IPS-NIHi7 (cell line): ENCODE results near the gene MAJIN.
A peak's percentile ranks its signal among the peaks of the same experiment; 100 is the strongest.
"Not testable (repeated sequence)": the region's sequence is repeated elsewhere in the genome, so short reads cannot be mapped to it uniquely, and the experiment has no call there.

Experiments used
- DNase-seq: peaks from one replicate; pipeline ENCODE4 v3.0.0; 2012; ENCODE audit warnings: mixed read lengths; ENCODE audit errors: extremely low spot score

Gene MAJIN

DNA sequence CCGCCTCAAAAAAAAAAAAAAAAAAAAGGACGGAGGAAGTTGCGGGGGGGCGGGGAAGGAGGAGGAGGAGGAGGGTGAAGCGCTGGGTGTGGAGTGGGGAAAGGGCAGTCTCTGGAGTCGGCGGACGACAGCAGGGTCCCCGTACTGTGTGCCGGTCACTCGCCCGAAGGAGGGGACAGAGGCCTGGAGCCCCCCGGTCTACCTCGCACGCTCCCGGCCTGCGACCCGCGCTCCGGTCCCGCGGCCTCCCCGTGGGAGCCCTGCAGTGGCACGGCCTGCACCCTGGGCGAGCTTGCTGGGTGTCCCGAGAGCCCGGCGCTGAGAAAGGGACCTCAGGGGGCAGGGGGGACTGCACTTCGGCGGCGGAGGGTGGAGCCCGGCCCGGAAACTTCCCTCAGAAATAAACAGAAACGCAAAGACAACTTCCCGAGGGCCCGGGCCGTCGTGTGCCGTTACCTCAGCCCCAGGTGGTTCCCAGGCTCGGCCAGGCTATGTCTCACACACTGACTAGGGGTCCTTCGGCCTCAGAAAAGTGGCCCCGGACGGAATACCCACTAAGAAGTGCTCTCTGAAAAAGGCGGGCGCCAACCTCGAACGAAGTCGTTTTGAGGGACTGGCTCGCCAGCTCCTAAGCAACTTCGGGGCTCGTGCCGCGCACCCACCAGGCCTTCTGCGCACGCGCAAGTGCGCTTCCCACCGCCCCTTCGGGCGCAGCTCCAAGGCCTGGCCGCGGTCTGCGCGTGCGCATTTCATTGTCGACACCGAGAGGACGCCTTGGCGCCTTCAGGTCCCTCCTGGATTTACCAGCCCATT is at the start of gene MAJIN:
Gene MAJIN, minus strand, starts transcription at position 688 of the 813 bp plus-strand sequence. CDS start 12,703 bp downstream, outside the sequence.
- peak; percentile 86 for DNase-seq

DNA sequence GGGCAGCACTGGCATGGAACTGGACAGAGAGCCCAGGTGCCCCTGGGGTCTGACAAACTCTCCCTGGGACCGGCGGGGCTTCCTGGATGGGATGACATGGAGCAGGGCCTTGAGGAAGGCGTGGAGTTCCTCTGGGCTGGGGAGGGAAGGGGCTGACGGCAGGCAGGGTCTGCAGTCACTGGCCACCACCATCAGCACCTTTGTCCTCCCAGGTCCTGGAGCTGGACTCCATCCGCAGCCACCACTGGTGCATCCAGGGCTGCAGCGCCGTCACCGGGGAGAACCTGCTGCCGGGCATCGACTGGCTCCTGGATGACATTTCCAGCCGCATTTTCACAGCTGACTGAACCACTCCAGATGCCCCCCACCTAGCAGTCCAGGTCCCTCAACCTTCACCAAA is 49.6 kb upstream of the MAJIN start:
- DNase-seq, result no peak

DNA sequence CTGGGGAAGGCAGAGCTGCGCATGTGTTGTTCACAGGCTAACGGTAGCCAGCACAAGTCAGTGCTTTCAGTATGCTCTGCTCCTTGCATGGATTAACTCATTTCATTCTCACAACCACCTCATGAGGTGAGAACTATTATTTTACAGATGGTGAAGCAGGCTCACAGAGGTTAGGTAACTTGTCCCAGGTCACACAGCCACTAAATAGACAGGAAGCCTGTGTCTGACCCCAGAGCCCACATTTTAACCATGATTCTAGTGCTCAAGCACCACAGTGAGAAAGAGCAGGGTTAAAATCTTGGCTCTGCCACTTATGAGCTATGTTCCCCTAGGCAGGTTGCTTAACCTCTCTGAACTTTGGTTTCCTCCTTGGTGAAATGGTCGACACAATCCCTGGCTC is 49.1 kb upstream of the MAJIN start:
- DNase-seq, result no peak

DNA sequence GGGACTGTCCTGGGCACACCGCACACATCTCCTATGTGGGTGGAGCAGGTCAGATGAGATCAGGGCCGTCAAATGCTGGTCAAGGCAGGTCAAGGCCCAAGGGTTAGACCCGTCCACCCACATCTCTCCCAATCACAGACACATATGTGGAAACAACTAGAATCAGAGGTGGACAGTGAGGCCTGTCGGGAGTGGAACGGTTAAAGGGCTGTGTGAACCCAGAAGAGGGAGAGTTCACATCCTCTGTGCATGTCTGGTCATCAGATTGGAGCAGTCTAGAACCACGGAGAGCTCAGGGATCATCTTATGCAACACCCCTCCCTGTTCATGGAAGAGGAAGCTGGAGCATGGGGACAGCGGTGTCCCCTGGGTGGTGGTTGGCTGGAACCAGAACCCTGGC is 47.9 kb upstream of the MAJIN start:
- no peak for DNase-seq

DNA sequence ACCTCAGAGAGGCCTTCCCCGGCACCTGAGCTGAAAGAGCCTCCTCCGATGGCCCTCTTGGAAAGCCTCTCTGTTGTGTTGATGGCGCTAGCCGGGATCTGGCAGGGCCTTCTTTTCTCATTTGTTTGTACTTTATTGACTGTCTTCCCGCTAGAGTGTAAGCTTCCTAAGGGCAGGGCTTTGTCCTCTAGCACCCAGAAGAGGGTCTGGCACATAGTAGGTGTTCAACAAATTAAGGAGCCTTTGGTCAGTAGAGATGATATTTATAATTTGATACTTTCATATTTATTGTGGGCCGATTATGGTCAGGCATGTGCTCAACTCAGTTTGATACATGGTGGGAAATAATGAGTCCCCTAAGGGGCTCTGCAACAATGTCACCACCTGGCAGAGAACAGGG is 46.0 kb upstream of the MAJIN start:
- DNase-seq, result no peak

DNA sequence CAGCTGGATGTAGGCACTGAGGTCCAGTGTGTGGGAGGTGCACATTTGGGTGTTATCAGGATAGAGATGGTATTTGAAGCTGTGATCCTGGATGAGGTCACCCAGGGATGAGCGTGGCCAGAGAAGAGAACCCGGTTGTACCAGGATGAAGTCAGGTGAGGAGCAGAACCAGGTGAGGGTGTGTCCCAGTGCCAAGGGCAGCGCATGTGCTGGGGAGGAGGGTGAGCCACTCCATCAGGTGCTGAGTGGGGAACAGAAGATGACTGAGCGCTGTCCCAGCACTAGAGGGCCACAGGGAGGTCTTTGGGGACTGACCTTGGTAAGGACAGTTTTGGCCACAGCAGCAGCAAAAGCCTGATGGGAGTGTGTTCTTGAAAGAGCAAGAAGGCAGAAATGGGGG is 44.8 kb upstream of the MAJIN start:
- DNase-seq, result no peak

GRCh38 chr11:65014726-65015227 is 42.9 kb upstream of the MAJIN start:
- DNase-seq, result no peak

- peak; percentile 96 for DNase-seq
Measured at GRCh38 chr11:65013888-65014725, 42.2 kb upstream of the MAJIN start, which contains the start of gene ARL2. Gene ARL2, plus strand, starts transcription at chr11:65014160. Its CDS starts 48 bp downstream, at chr11:65014208.

GRCh38 chr11:65013130-65013887 is 41.4 kb upstream of the MAJIN start:
- DNase-seq, result peak; percentile 96

GRCh38 chr11:65008873-65009272 is 37.0 kb upstream of the MAJIN start:
- no peak for DNase-seq

GRCh38 chr11:65008016-65008415 is 36.1 kb upstream of the MAJIN start:
- no peak for DNase-seq

DNA sequence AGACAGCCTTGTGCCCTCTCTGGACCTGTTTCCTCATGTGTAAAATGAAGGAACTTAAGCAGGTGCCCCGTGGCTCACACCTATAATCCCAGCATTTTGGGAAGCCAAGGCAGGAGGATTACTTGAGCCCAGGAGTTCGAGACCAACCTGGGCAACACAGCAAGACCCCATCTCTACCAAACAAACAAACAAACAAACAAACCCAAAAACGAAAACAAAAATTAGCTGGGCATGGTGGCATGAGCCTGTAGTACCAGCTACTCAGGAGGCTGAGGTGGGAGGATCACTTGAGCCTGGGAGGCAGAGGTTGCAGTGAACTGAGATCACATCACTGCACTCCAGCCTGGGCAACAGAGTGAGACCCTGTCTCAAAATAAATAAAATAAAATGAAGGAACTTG is 32.1 kb upstream of the MAJIN start:
- DNase-seq, result not testable (repeated sequence)

DNA sequence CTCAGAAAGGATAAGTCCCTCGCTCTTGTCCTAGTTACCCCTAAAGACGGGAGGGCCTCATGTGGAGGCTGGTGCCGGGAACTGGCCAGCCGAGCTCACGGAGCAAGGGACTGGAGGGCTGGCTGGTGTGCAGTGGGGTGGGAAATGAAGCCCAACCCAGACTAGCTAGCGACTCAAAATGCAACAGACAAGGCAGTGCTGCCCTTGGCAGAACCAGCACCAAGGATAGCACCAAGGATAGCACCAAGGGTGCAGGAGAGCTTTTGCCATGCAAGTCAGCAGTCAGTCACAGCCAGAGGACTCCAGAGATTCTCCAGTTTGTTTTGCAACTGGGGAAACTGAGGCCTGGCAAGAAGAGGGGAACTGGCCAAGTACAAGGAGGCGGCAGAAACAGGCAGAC is 31.4 kb upstream of the MAJIN start:
- DNase-seq, result peak; percentile 68

DNA sequence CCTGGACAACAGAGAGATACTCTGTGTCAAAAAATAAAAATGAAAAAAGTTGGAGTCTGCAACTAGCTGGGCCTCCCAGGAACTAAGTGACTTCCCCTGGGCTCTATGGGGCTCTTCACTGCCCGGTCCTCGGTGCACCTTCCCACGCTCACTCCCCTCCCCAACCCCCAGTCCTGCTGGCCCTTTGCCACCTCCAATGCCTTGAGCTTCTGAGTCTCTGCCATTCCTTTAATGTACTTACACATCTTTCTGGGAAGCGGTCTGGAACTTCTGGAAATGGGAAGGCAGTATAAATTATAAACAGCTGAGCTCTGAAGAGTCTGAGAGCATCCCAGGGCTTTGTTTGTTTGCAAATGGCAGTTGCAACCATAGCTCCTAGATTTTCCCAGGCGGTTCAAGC is 30.8 kb upstream of the MAJIN start:
- no peak for DNase-seq

DNA sequence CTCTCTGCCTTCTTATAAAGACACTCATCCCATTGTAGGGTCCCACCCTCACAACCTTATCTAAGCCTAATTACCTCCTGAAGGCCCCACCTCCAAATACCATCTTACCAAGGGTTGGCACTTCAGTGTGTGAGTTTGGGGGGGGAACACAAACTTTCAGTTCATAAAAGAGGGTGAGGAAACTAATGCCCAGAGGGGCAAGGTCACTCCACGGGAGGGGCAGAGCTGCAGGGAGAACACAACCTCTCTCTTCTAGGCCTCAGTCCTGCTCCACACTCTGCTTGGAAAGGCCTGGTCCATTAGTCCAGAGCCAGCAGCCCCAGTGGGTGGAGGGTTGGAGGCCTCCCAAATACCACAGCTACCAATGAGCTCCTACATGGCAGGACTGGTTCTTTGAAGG is 27.6 kb upstream of the MAJIN start:
- DNase-seq, result no peak

- DNase-seq, result no peak
Measured at GRCh38 chr11:64998690-64999431, 27.0 kb upstream of the MAJIN start.

DNA sequence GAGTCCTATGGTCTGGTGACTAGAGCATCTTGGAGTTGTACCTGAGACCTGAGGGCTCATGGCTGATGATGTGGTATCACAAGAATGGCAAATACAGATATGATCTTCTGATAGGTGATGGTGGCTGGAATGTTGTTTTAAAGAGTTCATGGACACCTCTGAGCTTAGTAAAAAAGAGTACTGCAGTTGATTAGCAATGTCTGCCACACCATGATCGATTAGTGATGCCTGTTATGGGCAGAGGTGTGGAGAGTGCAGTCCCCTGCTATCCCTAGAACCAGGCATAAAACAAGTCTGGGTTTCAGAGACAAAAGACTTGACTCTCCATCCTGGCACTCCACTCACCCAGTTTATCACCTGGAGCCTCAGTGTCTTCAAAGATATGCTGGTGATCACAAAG is 26.2 kb upstream of the MAJIN start:
- DNase-seq, result no peak

DNA sequence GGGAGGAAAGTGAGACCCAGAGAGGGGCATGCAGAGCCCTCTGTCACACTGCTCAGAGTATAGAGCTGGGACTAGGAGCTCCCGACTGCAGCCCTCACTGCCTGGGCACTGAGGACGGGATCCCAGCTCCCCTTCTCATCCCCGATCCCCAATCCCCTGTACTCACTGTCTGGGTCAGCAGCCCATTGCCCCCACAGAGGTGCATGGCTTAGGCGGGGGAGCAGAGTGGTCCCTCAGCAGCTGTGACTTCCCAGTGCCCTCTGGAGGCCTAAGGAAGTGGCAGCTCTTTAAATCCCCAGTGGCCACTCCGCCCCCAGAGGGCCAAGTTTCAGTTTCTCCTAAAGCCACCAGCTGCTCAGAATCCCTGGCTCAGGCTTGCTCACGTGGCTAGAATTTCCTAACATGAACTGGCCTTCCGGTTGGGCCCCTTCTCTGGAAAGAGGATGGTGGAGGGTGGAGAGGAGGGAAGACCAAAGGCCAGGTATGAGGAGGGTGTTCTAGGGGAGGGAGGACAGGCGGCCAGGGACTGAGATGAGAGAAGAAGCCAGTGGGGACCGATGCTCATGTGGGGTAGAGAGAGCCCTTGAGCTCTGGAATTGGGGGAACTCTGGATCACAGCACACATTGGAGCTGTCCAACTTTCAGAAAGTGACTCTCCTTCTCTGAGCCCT is 24.9 kb upstream of the MAJIN start, which contains the start of gene BATF2:
Gene BATF2, minus strand, starts transcription at position 262 of the 671 bp plus-strand sequence. Its CDS starts 57 bp downstream, at position 205.
- peak; percentile 97 for DNase-seq

- no peak for DNase-seq
Measured at GRCh38 chr11:64996327-64996709, 24.4 kb upstream of the MAJIN start.

DNA sequence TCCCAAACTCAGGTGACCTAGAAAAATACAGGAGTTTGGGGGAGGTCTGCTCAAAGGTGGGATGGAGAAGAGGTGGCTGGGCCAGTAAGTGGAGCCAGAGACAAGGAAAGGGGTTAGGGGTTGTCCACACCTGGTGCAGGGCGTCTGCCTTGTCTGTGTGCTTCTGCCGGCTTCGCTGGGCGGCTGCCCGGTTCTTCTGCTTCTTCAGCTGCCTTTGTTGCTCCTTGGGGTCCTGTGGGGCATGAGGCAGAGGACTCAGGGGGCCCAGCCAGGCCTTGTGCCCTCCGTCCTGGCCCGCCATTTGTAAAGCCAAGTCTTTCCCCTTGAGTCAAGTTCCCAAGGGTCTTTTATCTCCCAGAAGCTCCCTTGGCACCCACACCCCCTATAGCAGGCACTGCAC is 22.4 kb upstream of the MAJIN start:
- DNase-seq, result peak; percentile 5
